HepG2 (cell line): ENCODE results near the gene TMCO6.

ENCODE experiments used
- ASH2L ChIP-seq: fragments of 300-600, 200-600 bp; sonication (generic); IDR thresholded peaks from 2 replicates; pipeline ENCODE4 v1.7.0; 2017; ENCODE audit warnings: low read depth, mild to moderate bottlenecking, moderate library complexity, mixed read lengths, low read length; ENCODE audit not compliant: insufficient read length
- FOXP1 ChIP-seq, 2 experiments: fragments of 450-650 bp in 1 of 2; IDR thresholded peaks; 2 replicates each; pipeline ENCODE4 v1.6.1; 2017 to 2018; ENCODE audit warnings: antibody characterized with exemption in 1 of 2
- POLR2A ChIP-seq, 2 experiments: IDR thresholded peaks; 2 replicates each; pipeline ENCODE4 v1.6.1; 2011; ENCODE audit warnings: low read depth in 2 of 2, low read length in 2 of 2, mild to moderate bottlenecking in 1 of 2, moderate library complexity in 1 of 2; ENCODE audit not compliant: insufficient read depth in 1 of 2
- RELA ChIP-seq: sonication (generic); formaldehyde crosslinking; IDR thresholded peaks from 2 replicates; pipeline ENCODE4 v1.4.0; 2020; ENCODE audit warnings: missing genetic modification reagents
- TF ChIP-seq, protein P1 (sequence below): sonication (generic); formaldehyde crosslinking; IDR thresholded peaks from 2 replicates; pipeline ENCODE4 v1.8.1; 2022; ENCODE audit warnings: low read depth, mild to moderate bottlenecking, missing genetic modification reagents

- TF ChIP-seq, protein P1, sequence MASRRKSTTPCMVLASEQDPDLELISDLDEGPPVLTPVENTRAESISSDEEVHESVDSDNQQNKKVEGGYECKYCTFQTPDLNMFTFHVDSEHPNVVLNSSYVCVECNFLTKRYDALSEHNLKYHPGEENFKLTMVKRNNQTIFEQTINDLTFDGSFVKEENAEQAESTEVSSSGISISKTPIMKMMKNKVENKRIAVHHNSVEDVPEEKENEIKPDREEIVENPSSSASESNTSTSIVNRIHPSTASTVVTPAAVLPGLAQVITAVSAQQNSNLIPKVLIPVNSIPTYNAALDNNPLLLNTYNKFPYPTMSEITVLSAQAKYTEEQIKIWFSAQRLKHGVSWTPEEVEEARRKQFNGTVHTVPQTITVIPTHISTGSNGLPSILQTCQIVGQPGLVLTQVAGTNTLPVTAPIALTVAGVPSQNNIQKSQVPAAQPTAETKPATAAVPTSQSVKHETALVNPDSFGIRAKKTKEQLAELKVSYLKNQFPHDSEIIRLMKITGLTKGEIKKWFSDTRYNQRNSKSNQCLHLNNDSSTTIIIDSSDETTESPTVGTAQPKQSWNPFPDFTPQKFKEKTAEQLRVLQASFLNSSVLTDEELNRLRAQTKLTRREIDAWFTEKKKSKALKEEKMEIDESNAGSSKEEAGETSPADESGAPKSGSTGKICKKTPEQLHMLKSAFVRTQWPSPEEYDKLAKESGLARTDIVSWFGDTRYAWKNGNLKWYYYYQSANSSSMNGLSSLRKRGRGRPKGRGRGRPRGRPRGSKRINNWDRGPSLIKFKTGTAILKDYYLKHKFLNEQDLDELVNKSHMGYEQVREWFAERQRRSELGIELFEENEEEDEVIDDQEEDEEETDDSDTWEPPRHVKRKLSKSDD (CRISPR knock-in tag): no peak
- no peak for TF ChIP-seq RELA (CRISPR knock-in tag)
- TF ChIP-seq POLR2A (IDR thresholded peaks at IDR 0.05; ENCODE audit: insufficient read depth in 1 of 2, low read depth in 2 of 2, low read length in 2 of 2): no peak
- no peak for TF ChIP-seq FOXP1 (IDR thresholded peaks at IDR 0.05)
- TF ChIP-seq FOXP1 (CRISPR knock-in tag; IDR thresholded peaks at IDR 0.05): peak; percentile 44
- TF ChIP-seq ASH2L: no peak
These were observed 5.1 kb upstream of the TMCO6 start for GRCh38 chr5:140634103-140634502.
